ENCODE results near the gene BMP4.

DNA sequence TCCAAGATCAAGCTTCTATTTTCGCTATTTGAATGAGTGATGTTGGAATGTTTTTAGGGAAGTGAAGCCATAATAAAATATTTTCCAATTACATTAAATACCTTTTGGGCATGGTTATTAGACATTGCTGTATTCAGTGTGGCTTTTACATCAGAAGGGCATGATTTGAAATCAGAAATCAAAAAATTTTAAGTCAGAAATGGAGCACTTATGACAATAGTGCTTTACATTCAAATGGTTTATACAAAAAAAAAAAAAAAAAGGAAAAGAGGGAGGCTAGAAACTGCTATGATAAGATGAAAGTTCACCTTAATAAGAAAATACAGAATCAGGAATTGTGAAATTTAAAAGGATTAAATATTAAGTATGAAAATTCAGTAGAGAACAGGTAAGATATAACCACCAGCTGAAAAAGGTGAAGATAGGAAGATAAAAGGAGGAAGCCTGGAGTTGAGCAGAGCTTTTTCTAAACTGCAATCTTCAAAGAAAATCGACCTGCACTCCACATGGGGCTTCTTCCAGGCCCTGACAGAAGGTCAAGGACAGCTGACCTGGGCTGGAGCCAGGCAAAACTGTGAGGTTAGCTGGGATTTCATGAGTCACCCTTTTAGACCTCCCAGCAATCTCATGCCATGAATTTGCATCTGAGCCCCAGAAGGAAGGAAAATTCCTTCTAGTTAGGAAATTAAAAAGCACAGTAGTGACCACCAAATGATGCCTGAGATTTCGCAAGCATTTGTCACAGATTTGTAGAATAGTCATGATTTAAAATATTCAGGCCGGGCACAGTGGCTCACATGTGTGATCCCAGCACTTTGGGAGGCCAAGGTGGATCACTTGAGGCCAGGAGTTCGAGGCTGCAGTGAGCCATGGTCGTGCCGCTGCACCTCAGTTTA lies 23.4 kb upstream of the BMP4 start:
- TF ChIP-seq FOXA1 (IDR thresholded peaks at IDR 0.05) (no peak), JUND (IDR thresholded peaks at IDR 0.05) (peak in 1 of 2 donors; percentile 26), TAF1 (conservative IDR thresholded peaks at IDR 0.05) (no peak)
- TF ChIP-seq, protein P1, sequence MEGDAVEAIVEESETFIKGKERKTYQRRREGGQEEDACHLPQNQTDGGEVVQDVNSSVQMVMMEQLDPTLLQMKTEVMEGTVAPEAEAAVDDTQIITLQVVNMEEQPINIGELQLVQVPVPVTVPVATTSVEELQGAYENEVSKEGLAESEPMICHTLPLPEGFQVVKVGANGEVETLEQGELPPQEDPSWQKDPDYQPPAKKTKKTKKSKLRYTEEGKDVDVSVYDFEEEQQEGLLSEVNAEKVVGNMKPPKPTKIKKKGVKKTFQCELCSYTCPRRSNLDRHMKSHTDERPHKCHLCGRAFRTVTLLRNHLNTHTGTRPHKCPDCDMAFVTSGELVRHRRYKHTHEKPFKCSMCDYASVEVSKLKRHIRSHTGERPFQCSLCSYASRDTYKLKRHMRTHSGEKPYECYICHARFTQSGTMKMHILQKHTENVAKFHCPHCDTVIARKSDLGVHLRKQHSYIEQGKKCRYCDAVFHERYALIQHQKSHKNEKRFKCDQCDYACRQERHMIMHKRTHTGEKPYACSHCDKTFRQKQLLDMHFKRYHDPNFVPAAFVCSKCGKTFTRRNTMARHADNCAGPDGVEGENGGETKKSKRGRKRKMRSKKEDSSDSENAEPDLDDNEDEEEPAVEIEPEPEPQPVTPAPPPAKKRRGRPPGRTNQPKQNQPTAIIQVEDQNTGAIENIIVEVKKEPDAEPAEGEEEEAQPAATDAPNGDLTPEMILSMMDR (IDR thresholded peaks at IDR 0.05; ENCODE audit: low read depth, low read length, missing input control), result no peak
- TF ChIP-seq, protein P2, sequence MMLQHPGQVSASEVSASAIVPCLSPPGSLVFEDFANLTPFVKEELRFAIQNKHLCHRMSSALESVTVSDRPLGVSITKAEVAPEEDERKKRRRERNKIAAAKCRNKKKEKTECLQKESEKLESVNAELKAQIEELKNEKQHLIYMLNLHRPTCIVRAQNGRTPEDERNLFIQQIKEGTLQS (IDR thresholded peaks at IDR 0.05), result no peak
- TF ChIP-seq, protein P3, sequence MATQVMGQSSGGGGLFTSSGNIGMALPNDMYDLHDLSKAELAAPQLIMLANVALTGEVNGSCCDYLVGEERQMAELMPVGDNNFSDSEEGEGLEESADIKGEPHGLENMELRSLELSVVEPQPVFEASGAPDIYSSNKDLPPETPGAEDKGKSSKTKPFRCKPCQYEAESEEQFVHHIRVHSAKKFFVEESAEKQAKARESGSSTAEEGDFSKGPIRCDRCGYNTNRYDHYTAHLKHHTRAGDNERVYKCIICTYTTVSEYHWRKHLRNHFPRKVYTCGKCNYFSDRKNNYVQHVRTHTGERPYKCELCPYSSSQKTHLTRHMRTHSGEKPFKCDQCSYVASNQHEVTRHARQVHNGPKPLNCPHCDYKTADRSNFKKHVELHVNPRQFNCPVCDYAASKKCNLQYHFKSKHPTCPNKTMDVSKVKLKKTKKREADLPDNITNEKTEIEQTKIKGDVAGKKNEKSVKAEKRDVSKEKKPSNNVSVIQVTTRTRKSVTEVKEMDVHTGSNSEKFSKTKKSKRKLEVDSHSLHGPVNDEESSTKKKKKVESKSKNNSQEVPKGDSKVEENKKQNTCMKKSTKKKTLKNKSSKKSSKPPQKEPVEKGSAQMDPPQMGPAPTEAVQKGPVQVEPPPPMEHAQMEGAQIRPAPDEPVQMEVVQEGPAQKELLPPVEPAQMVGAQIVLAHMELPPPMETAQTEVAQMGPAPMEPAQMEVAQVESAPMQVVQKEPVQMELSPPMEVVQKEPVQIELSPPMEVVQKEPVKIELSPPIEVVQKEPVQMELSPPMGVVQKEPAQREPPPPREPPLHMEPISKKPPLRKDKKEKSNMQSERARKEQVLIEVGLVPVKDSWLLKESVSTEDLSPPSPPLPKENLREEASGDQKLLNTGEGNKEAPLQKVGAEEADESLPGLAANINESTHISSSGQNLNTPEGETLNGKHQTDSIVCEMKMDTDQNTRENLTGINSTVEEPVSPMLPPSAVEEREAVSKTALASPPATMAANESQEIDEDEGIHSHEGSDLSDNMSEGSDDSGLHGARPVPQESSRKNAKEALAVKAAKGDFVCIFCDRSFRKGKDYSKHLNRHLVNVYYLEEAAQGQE (IDR thresholded peaks at IDR 0.05), result no peak
- TF ChIP-seq, protein P4, sequence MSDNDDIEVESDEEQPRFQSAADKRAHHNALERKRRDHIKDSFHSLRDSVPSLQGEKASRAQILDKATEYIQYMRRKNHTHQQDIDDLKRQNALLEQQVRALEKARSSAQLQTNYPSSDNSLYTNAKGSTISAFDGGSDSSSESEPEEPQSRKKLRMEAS (IDR thresholded peaks at IDR 0.05), result no peak
- TF ChIP-seq, protein P5, sequence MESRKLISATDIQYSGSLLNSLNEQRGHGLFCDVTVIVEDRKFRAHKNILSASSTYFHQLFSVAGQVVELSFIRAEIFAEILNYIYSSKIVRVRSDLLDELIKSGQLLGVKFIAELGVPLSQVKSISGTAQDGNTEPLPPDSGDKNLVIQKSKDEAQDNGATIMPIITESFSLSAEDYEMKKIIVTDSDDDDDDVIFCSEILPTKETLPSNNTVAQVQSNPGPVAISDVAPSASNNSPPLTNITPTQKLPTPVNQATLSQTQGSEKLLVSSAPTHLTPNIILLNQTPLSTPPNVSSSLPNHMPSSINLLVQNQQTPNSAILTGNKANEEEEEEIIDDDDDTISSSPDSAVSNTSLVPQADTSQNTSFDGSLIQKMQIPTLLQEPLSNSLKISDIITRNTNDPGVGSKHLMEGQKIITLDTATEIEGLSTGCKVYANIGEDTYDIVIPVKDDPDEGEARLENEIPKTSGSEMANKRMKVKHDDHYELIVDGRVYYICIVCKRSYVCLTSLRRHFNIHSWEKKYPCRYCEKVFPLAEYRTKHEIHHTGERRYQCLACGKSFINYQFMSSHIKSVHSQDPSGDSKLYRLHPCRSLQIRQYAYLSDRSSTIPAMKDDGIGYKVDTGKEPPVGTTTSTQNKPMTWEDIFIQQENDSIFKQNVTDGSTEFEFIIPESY (IDR thresholded peaks at IDR 0.05), result no peak

All from liver (tissue), 3 donors.